ENCODE results near the gene OAS3. TPM values are rescaled to one million over a fixed set of nuclear protein-coding genes. Genes with fewer than 3 reads are reported as not detected.

The OAS3 gene
- total and polyA plus RNA-seq, 2 experiments from 2014 or later: 0.22 to 0.35 TPM

- Histone ChIP-seq H3K4me3 (no peak overlapping the region), H3F3A (ENCODE audit: insufficient read depth) (no peaks in the 10 kb centered on the region), H3K9me2 (ENCODE audit: insufficient read depth) (no peaks in the 10 kb centered on the region), H3K36me3 (ENCODE audit: low read depth) (no peaks in the 10 kb centered on the region), H3K79me2 (ENCODE audit: insufficient read depth) (no peaks in the 10 kb centered on the region), H3K4me2 (ENCODE audit: unreplicated experiment) (no peak overlapping the region), H3K4me1 (ENCODE audit: insufficient read depth) (no peaks in the 10 kb centered on the region), H2AFZ (no peak overlapping the region), H4K20me1 (ENCODE audit: insufficient read depth) (no peaks in the 10 kb centered on the region), H3K9me3 (ENCODE audit: low read depth) (no peaks in the 10 kb centered on the region), H3K27ac (no peak overlapping the region), H3K9ac (no peak overlapping the region), H3K27me3 (replicated peaks; ENCODE audit: insufficient read depth) (no peaks in the 10 kb centered on the region)
- DNase-seq: no peak
- 69 to 72% methylated on average over 9 of the region's 9 CpGs for WGBS, 2 experiments (ENCODE audit: low coverage in 1 of 2, low lambda C conversion rate in 2 of 2, missing lambda C conversion rate in 2 of 2)
- no peak for TF ChIP-seq EZH2phosphoT487 (IDR thresholded peaks at IDR 0.05; ENCODE audit: insufficient read depth, low read depth)
- TF ChIP-seq EZH2 (IDR thresholded peaks at IDR 0.05; ENCODE audit: insufficient read depth, poor library complexity, severe bottlenecking): no peak
- in situ Hi-C loops (cut with MboI): no loop called here
Measured at GRCh38 chr12:113003636-113004035, 65.4 kb downstream of the OAS3 start.

GRCh38 chr12:113005762-113006161 is 67.5 kb downstream of the OAS3 start:
- H3K4me1 ChIP-seq (ENCODE audit: insufficient read depth): no peaks in the 10 kb centered on the region
- no peaks in the 10 kb centered on the region for H3K27me3 ChIP-seq (replicated peaks; ENCODE audit: insufficient read depth)
- no peak overlapping the region for H2AFZ ChIP-seq
- no peaks in the 10 kb centered on the region for H4K20me1 ChIP-seq (ENCODE audit: insufficient read depth)
- H3K9me3 ChIP-seq (ENCODE audit: low read depth): no peaks in the 10 kb centered on the region
- H3K9ac ChIP-seq: no peak overlapping the region
- DNase-seq: peak; percentile 33
- H3K36me3 ChIP-seq (ENCODE audit: low read depth): no peaks in the 10 kb centered on the region
- no peak overlapping the region for H3K4me3 ChIP-seq
- H3K9me2 ChIP-seq (ENCODE audit: insufficient read depth): no peaks in the 10 kb centered on the region
- no peaks in the 10 kb centered on the region for H3F3A ChIP-seq (ENCODE audit: insufficient read depth)
- no peaks in the 10 kb centered on the region for H3K79me2 ChIP-seq (ENCODE audit: insufficient read depth)
- TF ChIP-seq EZH2 (IDR thresholded peaks at IDR 0.05; ENCODE audit: insufficient read depth, poor library complexity, severe bottlenecking): no peak
- TF ChIP-seq EZH2phosphoT487 (IDR thresholded peaks at IDR 0.05; ENCODE audit: insufficient read depth, low read depth): no peak
- in situ Hi-C loops (cut with MboI): no loop called here
- WGBS, 2 experiments (ENCODE audit: low coverage in 1 of 2, low lambda C conversion rate in 2 of 2, missing lambda C conversion rate in 2 of 2): 74 to 84% methylated on average over 4 of the region's 4 CpGs
- H3K4me2 ChIP-seq (ENCODE audit: unreplicated experiment): no peak overlapping the region
- H3K27ac ChIP-seq: no peak overlapping the region

GRCh38 chr12:113006206-113006605 is 67.9 kb downstream of the OAS3 start:
- H3K36me3 ChIP-seq (ENCODE audit: low read depth): no peaks in the 10 kb centered on the region
- H4K20me1 ChIP-seq (ENCODE audit: insufficient read depth): no peaks in the 10 kb centered on the region
- no peak overlapping the region for H3K4me2 ChIP-seq (ENCODE audit: unreplicated experiment)
- DNase-seq: no peak
- H3F3A ChIP-seq (ENCODE audit: insufficient read depth): no peaks in the 10 kb centered on the region
- H3K9me2 ChIP-seq (ENCODE audit: insufficient read depth): no peaks in the 10 kb centered on the region
- H3K9me3 ChIP-seq (ENCODE audit: low read depth): no peaks in the 10 kb centered on the region
- in situ Hi-C loops (cut with MboI): no loop called here
- H3K27me3 ChIP-seq (replicated peaks; ENCODE audit: insufficient read depth): no peaks in the 10 kb centered on the region
- H3K9ac ChIP-seq: no peak overlapping the region
- H3K4me1 ChIP-seq (ENCODE audit: insufficient read depth): no peaks in the 10 kb centered on the region
- TF ChIP-seq EZH2phosphoT487 (IDR thresholded peaks at IDR 0.05; ENCODE audit: insufficient read depth, low read depth) (no peak), EZH2 (IDR thresholded peaks at IDR 0.05; ENCODE audit: insufficient read depth, poor library complexity, severe bottlenecking) (no peak)
- H3K27ac ChIP-seq: no peak overlapping the region
- 76 to 79% methylated on average over 7 of the region's 7 CpGs for WGBS, 2 experiments (ENCODE audit: low coverage in 1 of 2, low lambda C conversion rate in 2 of 2, missing lambda C conversion rate in 2 of 2)
- H3K79me2 ChIP-seq (ENCODE audit: insufficient read depth): no peaks in the 10 kb centered on the region
- H2AFZ ChIP-seq: no peak overlapping the region
- no peak overlapping the region for H3K4me3 ChIP-seq

GRCh38 chr12:113006641-113007040 is 68.4 kb downstream of the OAS3 start:
- no peak for DNase-seq
- H3F3A ChIP-seq (ENCODE audit: insufficient read depth): no peaks in the 10 kb centered on the region
- H3K79me2 ChIP-seq (ENCODE audit: insufficient read depth): no peaks in the 10 kb centered on the region
- no peaks in the 10 kb centered on the region for H4K20me1 ChIP-seq (ENCODE audit: insufficient read depth)
- H3K4me2 ChIP-seq (ENCODE audit: unreplicated experiment): no peak overlapping the region
- H3K9me3 ChIP-seq (ENCODE audit: low read depth): no peaks in the 10 kb centered on the region
- no peak overlapping the region for H2AFZ ChIP-seq
- H3K27me3 ChIP-seq (replicated peaks; ENCODE audit: insufficient read depth): no peaks in the 10 kb centered on the region
- no peaks in the 10 kb centered on the region for H3K4me1 ChIP-seq (ENCODE audit: insufficient read depth)
- in situ Hi-C loops (cut with MboI): no loop called here
- H3K4me3 ChIP-seq: no peak overlapping the region
- WGBS, 2 experiments (ENCODE audit: low coverage in 1 of 2, low lambda C conversion rate in 2 of 2, missing lambda C conversion rate in 2 of 2): 87 to 90% methylated on average over 6 of the region's 6 CpGs
- no peaks in the 10 kb centered on the region for H3K36me3 ChIP-seq (ENCODE audit: low read depth)
- H3K9ac ChIP-seq: no peak overlapping the region
- no peak for TF ChIP-seq EZH2 (IDR thresholded peaks at IDR 0.05; ENCODE audit: insufficient read depth, poor library complexity, severe bottlenecking)
- no peak for TF ChIP-seq EZH2phosphoT487 (IDR thresholded peaks at IDR 0.05; ENCODE audit: insufficient read depth, low read depth)
- no peaks in the 10 kb centered on the region for H3K9me2 ChIP-seq (ENCODE audit: insufficient read depth)
- no peak overlapping the region for H3K27ac ChIP-seq

GRCh38 chr12:113007166-113007565 is 68.9 kb downstream of the OAS3 start:
- H3K9me2 ChIP-seq (ENCODE audit: insufficient read depth): no peaks in the 10 kb centered on the region
- H3K4me1 ChIP-seq (ENCODE audit: insufficient read depth): no peaks in the 10 kb centered on the region
- H3K36me3 ChIP-seq (ENCODE audit: low read depth): no peaks in the 10 kb centered on the region
- 69 to 74% methylated on average over 4 of the region's 4 CpGs for WGBS, 2 experiments (ENCODE audit: low coverage in 1 of 2, low lambda C conversion rate in 2 of 2, missing lambda C conversion rate in 2 of 2)
- TF ChIP-seq EZH2 (IDR thresholded peaks at IDR 0.05; ENCODE audit: insufficient read depth, poor library complexity, severe bottlenecking) (no peak), EZH2phosphoT487 (IDR thresholded peaks at IDR 0.05; ENCODE audit: insufficient read depth, low read depth) (no peak)
- no peak overlapping the region for H2AFZ ChIP-seq
- H3K9ac ChIP-seq: no peak overlapping the region
- H3K4me2 ChIP-seq (ENCODE audit: unreplicated experiment): no peak overlapping the region
- no peaks in the 10 kb centered on the region for H3K79me2 ChIP-seq (ENCODE audit: insufficient read depth)
- no peak overlapping the region for H3K27ac ChIP-seq
- no peak overlapping the region for H3K4me3 ChIP-seq
- peak; percentile 41 for DNase-seq
- H3K9me3 ChIP-seq (ENCODE audit: low read depth): no peaks in the 10 kb centered on the region
- H4K20me1 ChIP-seq (ENCODE audit: insufficient read depth): no peaks in the 10 kb centered on the region
- in situ Hi-C loops (cut with MboI): no loop called here
- no peaks in the 10 kb centered on the region for H3K27me3 ChIP-seq (replicated peaks; ENCODE audit: insufficient read depth)
- H3F3A ChIP-seq (ENCODE audit: insufficient read depth): no peaks in the 10 kb centered on the region

Data from GM23248 (cell line).